Measurements from ENCODE around the gene GAL3ST3.
A peak's percentile ranks its signal among the peaks of the same experiment; 100 is the strongest.

The GAL3ST3 gene

GRCh38 chr11:66015454-66015881 is 33.5 kb downstream of the GAL3ST3 start (continued):
- TF ChIP-seq ISL1 (CRISPR knock-in tag; IDR thresholded peaks at IDR 0.05): no peak
- TF ChIP-seq CSDC2 (CRISPR knock-in tag; IDR thresholded peaks at IDR 0.05): no peak

GRCh38 chr11:66014804-66015453 is 34.0 kb downstream of the GAL3ST3 start:
- TF ChIP-seq ZNF8 (CRISPR knock-in tag; IDR thresholded peaks at IDR 0.05) (no peak), CREB5 (CRISPR knock-in tag; IDR thresholded peaks at IDR 0.05; ENCODE audit: low read depth) (no peak), POU6F1 (CRISPR knock-in tag; IDR thresholded peaks at IDR 0.05; ENCODE audit: borderline replicate concordance, low read depth) (no peak), PPARA (CRISPR knock-in tag; IDR thresholded peaks at IDR 0.05; ENCODE audit: borderline replicate concordance) (no peak), SNAI2 (CRISPR knock-in tag; IDR thresholded peaks at IDR 0.05) (no peak), ESRRG (CRISPR knock-in tag; IDR thresholded peaks at IDR 0.05) (no peak), ISL1 (CRISPR knock-in tag; IDR thresholded peaks at IDR 0.05) (no peak), ZNF565 (CRISPR knock-in tag; conservative IDR thresholded peaks at IDR 0.05; ENCODE audit: low read depth) (no peak), ZNF70 (CRISPR knock-in tag; IDR thresholded peaks at IDR 0.05) (no peak), TCF4 (CRISPR knock-in tag; IDR thresholded peaks at IDR 0.05; ENCODE audit: borderline replicate concordance) (no peak), TOX (CRISPR knock-in tag; IDR thresholded peaks at IDR 0.05; ENCODE audit: borderline replicate concordance) (no peak), CSRNP3 (CRISPR knock-in tag; IDR thresholded peaks at IDR 0.05) (no peak), BACH2 (CRISPR knock-in tag; IDR thresholded peaks at IDR 0.05; ENCODE audit: borderline replicate concordance) (no peak), ZFP3 (CRISPR knock-in tag; IDR thresholded peaks at IDR 0.05) (no peak), RARB (CRISPR knock-in tag; IDR thresholded peaks at IDR 0.05) (no peak), ZFP30 (CRISPR knock-in tag; IDR thresholded peaks at IDR 0.05) (no peak), CSDC2 (CRISPR knock-in tag; IDR thresholded peaks at IDR 0.05) (no peak), PATZ1 (CRISPR knock-in tag; IDR thresholded peaks at IDR 0.05; ENCODE audit: borderline replicate concordance) (no peak), ZC3H10 (CRISPR knock-in tag; IDR thresholded peaks at IDR 0.05) (no peak), OSR1 (CRISPR knock-in tag; IDR thresholded peaks at IDR 0.05) (no peak)
- ATAC-seq: peak; percentile 55

- TF ChIP-seq ZNF565 (CRISPR knock-in tag; conservative IDR thresholded peaks at IDR 0.05; ENCODE audit: low read depth) (no peak), POU6F1 (CRISPR knock-in tag; IDR thresholded peaks at IDR 0.05; ENCODE audit: borderline replicate concordance, low read depth) (no peak), ZFP30 (CRISPR knock-in tag; IDR thresholded peaks at IDR 0.05) (no peak), RARB (CRISPR knock-in tag; IDR thresholded peaks at IDR 0.05) (no peak), PPARA (CRISPR knock-in tag; IDR thresholded peaks at IDR 0.05; ENCODE audit: borderline replicate concordance) (no peak)
- ATAC-seq: no peak
Measured at GRCh38 chr11:66013762-66014100, 35.2 kb downstream of the GAL3ST3 start.

Measured in SK-N-SH treated with all-trans-retinoic acid at 6 μM for 48 hours (cell line).